Natural killer cell (primary cell): ENCODE data around the gene GDA. TPM values are rescaled to one million over a fixed set of nuclear protein-coding genes. Genes with fewer than 3 reads are reported as not detected.

Experiments used
- ATAC-seq, 3 donors: fragments of 150-1000 bp in 2 of 3; fragments of 200-7000 bp in 1 of 3; cut with Tn5 transposase; 1 replicate in 1 of 3; 2 replicates in 2 of 3; pipeline ENCODE4 v1.10.0; 2021; ENCODE audit warnings: mild to moderate bottlenecking in 2 of 3, moderate library complexity in 2 of 3
- DNase-seq, 2 donors: peaks; one replicate each; pipeline versions ENCODE4 v3.0.0 to v3.0.0-alpha.2; 2013 to 2021; ENCODE audit warnings: mixed read lengths in 1 of 2
- H3K27ac ChIP-seq: one replicate; pipeline ENCODE4 v1.5.1; 2013; ENCODE audit warnings: mild to moderate bottlenecking, low read length
- H3K27me3 ChIP-seq: one replicate; pipeline ENCODE4 v1.6.1; 2013; ENCODE audit warnings: low read length; ENCODE audit not compliant: control insufficient read depth, insufficient read depth
- H3K36me3 ChIP-seq: one replicate; pipeline ENCODE4 v1.6.1; 2013; ENCODE audit warnings: low read length; ENCODE audit not compliant: control insufficient read depth, insufficient read depth
- H3K4me1 ChIP-seq: one replicate; pipeline ENCODE4 v1.6.1; 2013; ENCODE audit warnings: low read length; ENCODE audit not compliant: control insufficient read depth, insufficient read depth
- H3K4me3 ChIP-seq: one replicate; pipeline ENCODE4 v1.5.1; 2013; ENCODE audit warnings: low read length
- H3K9me3 ChIP-seq: one replicate; pipeline ENCODE4 v1.6.1; 2013; ENCODE audit warnings: low read length; ENCODE audit not compliant: control insufficient read depth, insufficient read depth
- H3K27ac Mint-ChIP-seq, 2 donors: one replicate each; pipeline ENCODE4 v1.8.0; 2022; ENCODE audit warnings: mild to moderate bottlenecking in 2 of 2, mixed read lengths in 2 of 2, moderate library complexity in 1 of 2
- H3K27me3 Mint-ChIP-seq, 2 donors: one replicate each; pipeline ENCODE4 v1.8.0; 2022; ENCODE audit warnings: low read depth in 2 of 2, mixed read lengths in 2 of 2
- H3K36me3 Mint-ChIP-seq: one replicate; pipeline ENCODE4 v1.8.0; 2022; ENCODE audit warnings: mixed read lengths
- H3K4me1 Mint-ChIP-seq, 2 donors: one replicate each; pipeline ENCODE4 v1.8.0; 2022; ENCODE audit warnings: mixed read lengths in 2 of 2
- H3K4me3 Mint-ChIP-seq: one replicate; pipeline ENCODE4 v1.8.0; 2022; ENCODE audit warnings: mild to moderate bottlenecking, moderate library complexity, mixed read lengths
- H3K9me3 Mint-ChIP-seq, 2 donors: one replicate each; pipeline ENCODE4 v1.8.0; 2022; ENCODE audit warnings: mixed read lengths in 2 of 2
- CTCF ChIP-seq: fragments of 200-600 bp; IDR thresholded peaks from one replicate; pipeline ENCODE4 v1.8.0; 2022; ENCODE audit warnings: antibody characterized with exemption
- WGBS: methylation state at CpG from one replicate; pipeline ENCODE4 v1.1.7; 2013; ENCODE audit warnings: missing lambda C conversion rate; ENCODE audit not compliant: insufficient coverage; 5-methylcytosine and 5-hydroxymethylcytosine counted together
- intact Hi-C: fragments of 100-400 bp; cut with micrococcal nuclease; formaldehyde crosslinking; loops from one replicate; pipeline ENCODE4 v1.14.2; 2022
- total RNA-seq, 4 donors: library from RNA; stranded (reverse); fragments of 120-200 nt in 1 of 4; gene quantifications; one replicate each; pipeline versions ENCODE4 v1.2.3 to v1.2.4, GENCODE V29; 2013 to 2022

Gene GDA
- total RNA-seq, 3 donors from 2014 or later (not counting 1 experiment from before 2014, with no cell fraction given), result not detected

GRCh38 chr9:72220589-72220988 is 71.3 kb downstream of the GDA start:
- intact Hi-C loops, result no loop called here
- ATAC-seq, result no peak
- H3K4me1 Mint-ChIP-seq, result no peaks in the 10 kb centered on the region

GRCh38 chr9:72226146-72226812 is 77.0 kb downstream of the GDA start:
- H3K27me3 ChIP-seq, result peaks cover 2% of the 10 kb centered on the region
- no peaks in the 10 kb centered on the region for H3K36me3 Mint-ChIP-seq

More at GRCh38 chr9:72220589-72220988, 71.3 kb downstream of the GDA start:
- TF ChIP-seq CTCF, result no peak
- no peaks in the 10 kb centered on the region for H3K27me3 ChIP-seq
- H3K9me3 ChIP-seq, result no peaks in the 10 kb centered on the region
- Mint-ChIP-seq H3K9me3 (no peaks in the 10 kb centered on the region), H3K27me3 (peaks cover 9 to 32% of the 10 kb centered on the region in 2 donors), H3K36me3 (no peaks in the 10 kb centered on the region), H3K4me3 (no peak overlapping the region), H3K27ac (no peak overlapping the region)
- H3K4me3 ChIP-seq, result no peak overlapping the region
- H3K36me3 ChIP-seq, result no peaks in the 10 kb centered on the region
- H3K4me1 ChIP-seq, result no peaks in the 10 kb centered on the region
- DNase-seq, result no peak
- WGBS, result 93% methylated on average over 1 of the region's 1 CpG
- H3K27ac ChIP-seq, result no peak overlapping the region

GRCh38 chr9:72228282-72228681 is 79.0 kb downstream of the GDA start:
- Histone ChIP-seq H3K9me3 (no peaks in the 10 kb centered on the region), H3K36me3 (no peaks in the 10 kb centered on the region), H3K27ac (no peak overlapping the region), H3K4me1 (no peaks in the 10 kb centered on the region), H3K4me3 (no peak overlapping the region), H3K27me3 (peaks cover 2% of the 10 kb centered on the region)
- H3K27ac Mint-ChIP-seq, result no peak overlapping the region
- intact Hi-C loops, result no loop called here
- no peaks in the 10 kb centered on the region for H3K9me3 Mint-ChIP-seq
- 100% methylated on average over 2 of the region's 3 CpGs for WGBS
- H3K27me3 Mint-ChIP-seq, result peaks cover 3 to 18% of the 10 kb centered on the region in 2 donors
- ATAC-seq, result no peak
- no peak for TF ChIP-seq CTCF
- H3K4me1 Mint-ChIP-seq, result no peaks in the 10 kb centered on the region
- no peak for DNase-seq
- no peak overlapping the region for H3K4me3 Mint-ChIP-seq
- H3K36me3 Mint-ChIP-seq, result no peaks in the 10 kb centered on the region

More at GRCh38 chr9:72226146-72226812, 77.0 kb downstream of the GDA start:
- Histone ChIP-seq H3K36me3 (no peaks in the 10 kb centered on the region), H3K27ac (no peak overlapping the region), H3K4me3 (no peak overlapping the region), H3K4me1 (no peaks in the 10 kb centered on the region), H3K9me3 (no peaks in the 10 kb centered on the region)
- Mint-ChIP-seq H3K4me1 (no peaks in the 10 kb centered on the region), H3K27me3 (peaks cover 11 to 26% of the 10 kb centered on the region in 2 donors), H3K9me3 (no peaks in the 10 kb centered on the region), H3K27ac (no peak overlapping the region), H3K4me3 (no peak overlapping the region)
- DNase-seq (no peak), ATAC-seq (no peak)
- intact Hi-C loops, result no loop called here
- TF ChIP-seq CTCF, result no peak
- WGBS, result 100% methylated on average over 1 of the region's 2 CpGs

- WGBS, result 67% methylated on average over 1 of the region's 3 CpGs
- no peak overlapping the region for H3K27ac Mint-ChIP-seq
- H3K9me3 Mint-ChIP-seq, result no peaks in the 10 kb centered on the region
- Histone ChIP-seq H3K36me3 (no peaks in the 10 kb centered on the region), H3K4me3 (no peak overlapping the region), H3K27ac (no peak overlapping the region), H3K27me3 (no peaks in the 10 kb centered on the region), H3K9me3 (no peaks in the 10 kb centered on the region), H3K4me1 (no peaks in the 10 kb centered on the region)
- DNase-seq (no peak), ATAC-seq (no peak)
- H3K4me1 Mint-ChIP-seq, result no peaks in the 10 kb centered on the region
- no peak overlapping the region for H3K4me3 Mint-ChIP-seq
- no peaks in the 10 kb centered on the region for H3K36me3 Mint-ChIP-seq
- intact Hi-C loops, result loop anchor here (5.0 kb wide), 1 partner anchor 50 kb away; no protein-coding TSS in a partner anchor
- peaks cover 5 to 14% of the 10 kb centered on the region in 2 donors for H3K27me3 Mint-ChIP-seq
- TF ChIP-seq CTCF, result no peak
Measured at GRCh38 chr9:72232778-72233177, 83.5 kb downstream of the GDA start.
